AG08395 (cell line): ENCODE results near the gene RASA3.
A peak's percentile ranks its signal among the peaks of the same experiment; 100 is the strongest.

Experiments
- DNase-seq: peaks from one replicate; pipeline ENCODE4 v3.0.0; 2012; ENCODE audit warnings: mixed read lengths, low spot score

RASA3 gene

GRCh38 chr13:114054264-114054663, 78.2 kb downstream of the RASA3 start:
- DNase-seq = no peak

GRCh38 chr13:114053026-114053425, 79.4 kb downstream of the RASA3 start:
- no peak for DNase-seq

- DNase-seq = no peak
Observed at GRCh38 chr13:114050536-114051450, 81.6 kb downstream of the RASA3 start.

GRCh38 chr13:114049626-114050101, 82.8 kb downstream of the RASA3 start:
- DNase-seq = no peak

GRCh38 chr13:114049026-114049425, 83.4 kb downstream of the RASA3 start:
- DNase-seq = no peak

GRCh38 chr13:114048443-114048842, 84.0 kb downstream of the RASA3 start:
- DNase-seq = no peak

GRCh38 chr13:114047358-114047881, 85.0 kb downstream of the RASA3 start:
- no peak for DNase-seq

GRCh38 chr13:114046431-114046975, 85.9 kb downstream of the RASA3 start:
- DNase-seq = no peak

- DNase-seq = no peak
Observed at GRCh38 chr13:114045113-114045735, 87.2 kb downstream of the RASA3 start.

- no peak for DNase-seq
Observed at GRCh38 chr13:114044486-114044885, 87.9 kb downstream of the RASA3 start.

GRCh38 chr13:114043421-114044053, 88.9 kb downstream of the RASA3 start:
- peak; percentile 86 for DNase-seq

- DNase-seq = no peak
Observed at GRCh38 chr13:114042066-114042815, 90.2 kb downstream of the RASA3 start.

- no peak for DNase-seq
Observed at GRCh38 chr13:114041493-114041892, 90.9 kb downstream of the RASA3 start.

- DNase-seq = no peak
Observed at GRCh38 chr13:114039471-114040141, 92.8 kb downstream of the RASA3 start.

- DNase-seq = no peak
Observed at GRCh38 chr13:114038900-114039299, 93.5 kb downstream of the RASA3 start.

GRCh38 chr13:114038211-114038613, 94.2 kb downstream of the RASA3 start:
- DNase-seq = peak; percentile 51

- no peak for DNase-seq
Observed at GRCh38 chr13:114037674-114038073, 94.7 kb downstream of the RASA3 start.

GRCh38 chr13:114035583-114036531, 96.6 kb downstream of the RASA3 start:
- DNase-seq = peak; percentile 21

- DNase-seq = no peak
Observed at GRCh38 chr13:114035186-114035582, 97.2 kb downstream of the RASA3 start.

GRCh38 chr13:114034481-114034891, 97.9 kb downstream of the RASA3 start:
- peak; percentile 31 for DNase-seq
